H9 (cell line): ENCODE data around the gene PREX1. TPM values are rescaled to one million over a fixed set of nuclear protein-coding genes. Genes with fewer than 3 reads are reported as not detected.

Experiments
- DNase-seq: peaks from one replicate; pipeline ENCODE4 v3.0.0-alpha.2; 2017
- H2AFZ ChIP-seq: one replicate; pipeline ENCODE4 v1.6.1; 2013; ENCODE audit warnings: mild to moderate bottlenecking, low read length, control low read depth, moderate library complexity
- H2AK5ac ChIP-seq: 2 replicates; pipeline ENCODE4 v1.6.1; 2013; ENCODE audit warnings: low read length, control low read depth, mixed read lengths; ENCODE audit not compliant: insufficient read length
- H2BK120ac ChIP-seq: one replicate; pipeline ENCODE4 v1.6.1; 2013; ENCODE audit warnings: low read depth, mild to moderate bottlenecking, low read length, control low read depth, inconsistent platforms; ENCODE audit not compliant: poor library complexity, severe bottlenecking
- H2BK12ac ChIP-seq: 2 replicates; pipeline ENCODE4 v1.6.1; 2013; ENCODE audit warnings: low read length, control low read depth, mixed read lengths, low read depth; ENCODE audit not compliant: insufficient read length
- H2BK15ac ChIP-seq: 2 replicates; pipeline ENCODE4 v1.6.1; 2013; ENCODE audit warnings: low read depth, low read length, control low read depth
- H2BK20ac ChIP-seq: one replicate; pipeline ENCODE4 v1.6.1; 2013; ENCODE audit warnings: low read depth, mild to moderate bottlenecking, low read length, control low read depth, inconsistent platforms; ENCODE audit not compliant: poor library complexity, severe bottlenecking
- H2BK5ac ChIP-seq: 2 replicates; pipeline ENCODE4 v1.6.1; 2013; ENCODE audit warnings: low read length, control low read depth, mixed read lengths; ENCODE audit not compliant: insufficient read length
- H3K14ac ChIP-seq: 2 replicates; pipeline ENCODE4 v1.6.1; 2013; ENCODE audit warnings: low read length, control low read depth; ENCODE audit not compliant: insufficient read depth
- H3K18ac ChIP-seq: 2 replicates; pipeline ENCODE4 v1.6.1; 2013; ENCODE audit warnings: low read depth, mild to moderate bottlenecking, mixed read lengths, low read length, control low read depth; ENCODE audit not compliant: insufficient read length
- H3K23ac ChIP-seq: 2 replicates; pipeline ENCODE4 v1.6.1; 2013; ENCODE audit warnings: low read length, control low read depth, mixed read lengths, low read depth; ENCODE audit not compliant: insufficient read length
- H3K23me2 ChIP-seq: 2 replicates; pipeline ENCODE4 v1.6.1; 2013; ENCODE audit warnings: low read depth, mild to moderate bottlenecking, mixed read lengths, low read length, control low read depth; ENCODE audit not compliant: insufficient read length, poor library complexity, severe bottlenecking
- H3K27ac ChIP-seq: 2 replicates; pipeline ENCODE4 v1.5.1; 2013; ENCODE audit warnings: low read length, control low read depth, mixed read lengths, low read depth; ENCODE audit not compliant: insufficient read length
- H3K27me3 ChIP-seq: 2 replicates; pipeline ENCODE4 v1.6.1; 2013; ENCODE audit warnings: low read length, control low read depth, inconsistent platforms; ENCODE audit not compliant: insufficient read depth
- H3K4ac ChIP-seq: 2 replicates; pipeline ENCODE4 v1.6.1; 2013; ENCODE audit warnings: low read depth, mild to moderate bottlenecking, control low read depth, inconsistent platforms, low read length, moderate library complexity
- H3K4me1 ChIP-seq: 2 replicates; pipeline ENCODE4 v1.6.1; 2013; ENCODE audit warnings: low read length, control low read depth, inconsistent platforms; ENCODE audit not compliant: insufficient read depth
- H3K4me2 ChIP-seq: 2 replicates; pipeline ENCODE4 v1.6.1; 2013; ENCODE audit warnings: low read length, control low read depth, mixed read lengths; ENCODE audit not compliant: insufficient read length, insufficient read depth
- H3K56ac ChIP-seq: 2 replicates; pipeline ENCODE4 v1.6.1; 2013; ENCODE audit warnings: low read depth, mild to moderate bottlenecking, mixed read lengths, low read length, control low read depth; ENCODE audit not compliant: insufficient read length
- H3K79me1 ChIP-seq: 2 replicates; pipeline ENCODE4 v1.6.1; 2013; ENCODE audit warnings: low read depth, mild to moderate bottlenecking, moderate library complexity, low read length, control low read depth, inconsistent platforms; ENCODE audit not compliant: insufficient read depth, poor library complexity, severe bottlenecking
- H3K79me2 ChIP-seq: 2 replicates; pipeline ENCODE4 v1.6.1; 2013; ENCODE audit warnings: low read length, control low read depth, inconsistent platforms; ENCODE audit not compliant: insufficient read depth
- H3K9ac ChIP-seq: 2 replicates; pipeline ENCODE4 v1.6.1; 2013; ENCODE audit warnings: low read length, control low read depth, mixed read lengths; ENCODE audit not compliant: insufficient read length; ENCODE audit errors: extremely low read depth
- H3K9me3 ChIP-seq: one replicate; pipeline ENCODE4 v1.6.1; 2013; ENCODE audit warnings: low read depth, low read length, inconsistent platforms; ENCODE audit not compliant: control insufficient read depth
- H3T11ph ChIP-seq: one replicate; pipeline ENCODE4 v1.6.1; 2013; ENCODE audit warnings: mild to moderate bottlenecking, low read length, control low read depth, inconsistent platforms
- H4K20me1 ChIP-seq: one replicate; pipeline ENCODE4 v1.6.1; 2013; ENCODE audit not compliant: control insufficient read depth, insufficient read length, insufficient read depth
- H4K5ac ChIP-seq: 2 replicates; pipeline ENCODE4 v1.6.1; 2013; ENCODE audit warnings: low read depth, mild to moderate bottlenecking, mixed read lengths, low read length, control low read depth; ENCODE audit not compliant: insufficient read length
- H4K8ac ChIP-seq: replicated peaks from 2 replicates; pipeline ENCODE4 v1.6.1; 2013; ENCODE audit warnings: low read length, control low read depth, mixed read lengths, low read depth; ENCODE audit not compliant: insufficient read length
- H4K91ac ChIP-seq: 2 replicates; pipeline ENCODE4 v1.6.1; 2013; ENCODE audit warnings: low read depth, mild to moderate bottlenecking, moderate library complexity, mixed read lengths, low read length, control low read depth; ENCODE audit not compliant: insufficient read length
- H3K27ac Mint-ChIP-seq, 3 experiments: 2 replicates in 2 of 3; 3 replicates in 1 of 3; pipeline ENCODE4 v1.8.0; 2020 to 2021; ENCODE audit warnings: mixed read lengths in 3 of 3, mild to moderate bottlenecking in 1 of 3, moderate library complexity in 1 of 3
- H3K27me3 Mint-ChIP-seq: 2 replicates; pipeline ENCODE4 v1.8.0; 2021; ENCODE audit warnings: low read depth, mild to moderate bottlenecking, moderate library complexity, mixed read lengths
- H3K36me3 Mint-ChIP-seq, 3 experiments: 2 replicates in 2 of 3; 3 replicates in 1 of 3; pipeline ENCODE4 v1.8.0; 2020 to 2021; ENCODE audit warnings: low read depth in 3 of 3, mixed read lengths in 3 of 3; ENCODE audit not compliant: insufficient read depth in 1 of 3
- H3K4me1 Mint-ChIP-seq, 2 experiments: 2 replicates each; pipeline ENCODE4 v1.8.0; 2020; ENCODE audit warnings: mixed read lengths in 2 of 2
- H3K4me3 Mint-ChIP-seq, 2 experiments: 2 replicates in 1 of 2; 3 replicates in 1 of 2; pipeline ENCODE4 v1.8.0; 2020 to 2021; ENCODE audit warnings: mild to moderate bottlenecking in 2 of 2, mixed read lengths in 2 of 2, moderate library complexity in 1 of 2
- H3K9me3 Mint-ChIP-seq, 2 experiments: 2 replicates in 1 of 2; 3 replicates in 1 of 2; pipeline ENCODE4 v1.8.0; 2020; ENCODE audit warnings: mild to moderate bottlenecking in 2 of 2, mixed read lengths in 2 of 2, moderate library complexity in 1 of 2
- WGBS: extraction: QIAGEN DNeasy Blood & Tissue Kit; methylation state at CpG from one replicate; pipeline ENCODE4 v1.1.7; 2013; ENCODE audit warnings: missing lambda C conversion rate, low lambda C conversion rate, mixed read lengths; ENCODE audit not compliant: insufficient read length; ENCODE audit errors: extremely low coverage; 5-methylcytosine and 5-hydroxymethylcytosine counted together
- total RNA-seq: library from RNA; stranded (reverse); gene quantifications from 2 replicates; pipeline ENCODE4 v1.2.1, GENCODE V29; 2021
- TF ChIP-seq, protein P1 (sequence below): fragments of 200-600 bp; sonication (generic); conservative IDR thresholded peaks from 3 replicates; pipeline ENCODE4 v1.8.0; 2021; ENCODE audit warnings: antibody characterized with exemption, mild to moderate bottlenecking

PREX1 gene
- total RNA-seq, 1 experiment from 2014 or later: 6.6 TPM

DNA sequence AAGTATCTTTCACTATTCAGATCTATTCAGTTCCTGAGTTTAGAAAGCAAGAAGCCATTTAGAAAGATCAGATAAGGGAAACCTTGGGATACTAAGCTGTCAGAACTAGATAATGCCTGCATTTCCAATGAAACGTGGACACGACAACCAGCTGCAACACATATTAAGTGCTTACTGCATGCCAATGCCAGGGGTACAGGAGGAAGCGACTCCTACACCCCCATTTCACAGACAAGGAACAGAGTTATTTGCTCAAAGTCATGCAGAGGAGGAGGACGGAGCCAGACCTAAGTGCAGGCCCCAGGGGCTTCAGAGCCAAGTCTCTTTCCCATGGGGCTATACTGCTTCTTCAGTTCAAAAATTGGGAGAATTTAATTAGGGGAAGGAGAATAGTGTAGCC, 62.4 kb downstream of the PREX1 start:
- Histone ChIP-seq H3K23ac (no peak overlapping the region), H3K9me3 (no peaks in the 10 kb centered on the region), H3K4me1 (no peaks in the 10 kb centered on the region), H3K23me2 (no peaks in the 10 kb centered on the region), H3K14ac (no peak overlapping the region), H4K91ac (no peak overlapping the region), H3K56ac (no peak overlapping the region), H2BK5ac (no peak overlapping the region), H4K20me1 (no peaks in the 10 kb centered on the region), H2BK120ac (no peak overlapping the region), H3K9ac (no peak overlapping the region), H3K79me1 (no peaks in the 10 kb centered on the region), H3K27ac (no peak overlapping the region), H4K8ac (no peak overlapping the region), H2AK5ac (no peak overlapping the region), H3K27me3 (no peaks in the 10 kb centered on the region), H3K18ac (no peak overlapping the region), H2BK20ac (no peak overlapping the region), H3K79me2 (no peaks in the 10 kb centered on the region), H2AFZ (no peak overlapping the region), H3K4me2 (no peak overlapping the region), H2BK15ac (no peak overlapping the region), H2BK12ac (no peak overlapping the region), H3K4ac (no peak overlapping the region), H4K5ac (no peak overlapping the region), H3T11ph (no peak overlapping the region)
- Mint-ChIP-seq H3K27ac (no peak overlapping the region; a peak in 1 of 7 replicates), H3K9me3 (peaks cover 17 to 24% of the 10 kb centered on the region in 2 experiments), H3K36me3 (peaks cover 4 to 23% (median 8%) of the 10 kb centered on the region in 3 experiments; a peak in 6 of 7 replicates), H3K27me3 (no peaks in the 10 kb centered on the region; the same call in 1 of the 2 replicates), H3K4me1 (peaks cover 26 to 28% of the 10 kb centered on the region in 2 experiments), H3K4me3 (no peak overlapping the region; a peak in 1 of 5 replicates)
- DNase-seq: no peak
- TF ChIP-seq, protein P1, sequence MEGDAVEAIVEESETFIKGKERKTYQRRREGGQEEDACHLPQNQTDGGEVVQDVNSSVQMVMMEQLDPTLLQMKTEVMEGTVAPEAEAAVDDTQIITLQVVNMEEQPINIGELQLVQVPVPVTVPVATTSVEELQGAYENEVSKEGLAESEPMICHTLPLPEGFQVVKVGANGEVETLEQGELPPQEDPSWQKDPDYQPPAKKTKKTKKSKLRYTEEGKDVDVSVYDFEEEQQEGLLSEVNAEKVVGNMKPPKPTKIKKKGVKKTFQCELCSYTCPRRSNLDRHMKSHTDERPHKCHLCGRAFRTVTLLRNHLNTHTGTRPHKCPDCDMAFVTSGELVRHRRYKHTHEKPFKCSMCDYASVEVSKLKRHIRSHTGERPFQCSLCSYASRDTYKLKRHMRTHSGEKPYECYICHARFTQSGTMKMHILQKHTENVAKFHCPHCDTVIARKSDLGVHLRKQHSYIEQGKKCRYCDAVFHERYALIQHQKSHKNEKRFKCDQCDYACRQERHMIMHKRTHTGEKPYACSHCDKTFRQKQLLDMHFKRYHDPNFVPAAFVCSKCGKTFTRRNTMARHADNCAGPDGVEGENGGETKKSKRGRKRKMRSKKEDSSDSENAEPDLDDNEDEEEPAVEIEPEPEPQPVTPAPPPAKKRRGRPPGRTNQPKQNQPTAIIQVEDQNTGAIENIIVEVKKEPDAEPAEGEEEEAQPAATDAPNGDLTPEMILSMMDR: no peak
- no CpG with 5 or more reads among the region's 4 CpGs for WGBS
